ENCODE measurements around the gene GOLGA6L10. TPM values are rescaled to one million over a fixed set of nuclear protein-coding genes. Genes with fewer than 3 reads are reported as not detected.
"Not testable (repeated sequence)": the region's sequence is repeated elsewhere in the genome, so short reads cannot be mapped to it uniquely, and the experiment has no call there.

Gene GOLGA6L10
- total and polyA plus RNA-seq, 2 experiments from 2014 or later, result 0.07 to 0.23 TPM

DNA sequence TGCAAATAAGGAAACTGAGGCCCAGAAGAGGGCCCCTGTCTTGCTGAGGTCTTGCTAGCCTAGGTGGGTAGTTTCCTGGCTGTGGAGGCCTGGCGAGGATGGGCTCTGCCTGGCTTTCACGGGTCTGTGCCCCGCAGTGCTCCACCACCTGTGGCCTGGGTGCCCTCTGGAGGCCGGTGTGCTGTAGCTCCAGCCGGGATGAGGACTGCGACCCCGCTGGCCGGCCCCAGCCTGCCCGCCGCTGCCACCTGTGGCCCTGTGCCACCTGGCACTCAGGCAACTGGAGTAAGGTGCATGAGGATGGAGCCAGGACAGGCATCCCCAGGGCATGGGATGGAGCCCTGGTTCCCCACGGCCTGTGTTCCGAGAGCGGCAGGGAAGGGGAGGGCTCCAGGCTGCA is 20.2 kb downstream of the GOLGA6L10 start:
- H3K27ac ChIP-seq (ENCODE audit: low read depth); H3K27me3 ChIP-seq (ENCODE audit: insufficient read depth); H3K36me3 Mint-ChIP-seq (ENCODE audit: low read depth); H3K79me2 ChIP-seq (replicated peaks; ENCODE audit: insufficient read depth); H3K4me3 Mint-ChIP-seq; DNase-seq (ENCODE audit: low spot score); H3K36me3 ChIP-seq (ENCODE audit: insufficient read depth); H3K9me3 Mint-ChIP-seq; H3K4me2 ChIP-seq; H3K27ac Mint-ChIP-seq; H3K4me1 Mint-ChIP-seq; H4K20me1 ChIP-seq (replicated peaks; ENCODE audit: insufficient read depth); H3K4me3 ChIP-seq; H3K4me1 ChIP-seq (ENCODE audit: insufficient read depth); H3K9me2 ChIP-seq (ENCODE audit: insufficient read depth); H3K27me3 Mint-ChIP-seq (ENCODE audit: insufficient read depth, low read depth, poor library complexity); H2AFZ ChIP-seq; H3F3A ChIP-seq (replicated peaks; ENCODE audit: low read depth): not testable (repeated sequence)
- peak in 1 of 2 experiments; percentile 40; a peak in 2 of 4 replicates for TF ChIP-seq CTCF (conservative IDR thresholded peaks at IDR 0.05; ENCODE audit: low read depth in 2 of 2)
- ATAC-seq, result peak; percentile 61

DNA sequence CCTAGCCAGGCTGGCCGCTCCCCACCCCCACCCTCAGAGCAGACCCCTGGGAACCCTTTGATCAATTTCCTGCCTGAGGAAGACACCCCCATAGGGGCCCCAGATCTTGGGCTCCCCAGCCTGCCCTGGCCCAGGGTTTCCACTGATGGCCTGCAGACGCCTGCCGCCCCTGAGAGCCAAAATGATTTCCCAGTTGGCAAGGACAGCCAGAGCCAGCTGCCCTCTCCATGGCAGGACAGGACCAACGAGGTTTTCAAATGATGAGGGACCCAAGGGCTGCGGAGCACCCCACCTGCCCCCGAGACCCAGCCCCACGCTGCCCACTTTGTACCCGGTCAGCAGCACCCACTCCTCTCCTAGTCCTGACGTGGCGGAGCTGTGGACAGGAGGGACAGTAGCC is 21.9 kb downstream of the GOLGA6L10 start:
- H3K4me3 Mint-ChIP-seq, H3K4me1 Mint-ChIP-seq: not testable (repeated sequence)

GRCh38 chr15:82326896-82327295 is 22.4 kb downstream of the GOLGA6L10 start:
- not testable (repeated sequence) for ATAC-seq; H3K79me2 ChIP-seq (replicated peaks; ENCODE audit: insufficient read depth); H3K27ac Mint-ChIP-seq; H3K4me1 Mint-ChIP-seq; H2AFZ ChIP-seq; H3K27me3 ChIP-seq (ENCODE audit: insufficient read depth); H3K27ac ChIP-seq (ENCODE audit: low read depth); H3K4me3 ChIP-seq; H3K27me3 Mint-ChIP-seq (ENCODE audit: insufficient read depth, low read depth, poor library complexity); H4K20me1 ChIP-seq (replicated peaks; ENCODE audit: insufficient read depth); DNase-seq (ENCODE audit: low spot score); H3K9me3 Mint-ChIP-seq; H3F3A ChIP-seq (replicated peaks; ENCODE audit: low read depth); H3K9me2 ChIP-seq (ENCODE audit: insufficient read depth); H3K36me3 Mint-ChIP-seq (ENCODE audit: low read depth); H3K4me2 ChIP-seq; H3K36me3 ChIP-seq (ENCODE audit: insufficient read depth); H3K4me1 ChIP-seq (ENCODE audit: insufficient read depth); H3K4me3 Mint-ChIP-seq

More for the DNA sequence above, 21.9 kb downstream of the GOLGA6L10 start:
- H3K27ac ChIP-seq (ENCODE audit: low read depth); H3K36me3 Mint-ChIP-seq (ENCODE audit: low read depth); H3K36me3 ChIP-seq (ENCODE audit: insufficient read depth); H3K27ac Mint-ChIP-seq; H3K27me3 Mint-ChIP-seq (ENCODE audit: insufficient read depth, low read depth, poor library complexity); H2AFZ ChIP-seq; H3K4me3 ChIP-seq; H3K4me1 ChIP-seq (ENCODE audit: insufficient read depth); H3K9me2 ChIP-seq (ENCODE audit: insufficient read depth); H3K27me3 ChIP-seq (ENCODE audit: insufficient read depth); H3F3A ChIP-seq (replicated peaks; ENCODE audit: low read depth); H4K20me1 ChIP-seq (replicated peaks; ENCODE audit: insufficient read depth); H3K9me3 Mint-ChIP-seq; H3K4me2 ChIP-seq; H3K79me2 ChIP-seq (replicated peaks; ENCODE audit: insufficient read depth); DNase-seq (ENCODE audit: low spot score); ATAC-seq: not testable (repeated sequence)

GRCh38 chr15:82325646-82326045 is 23.6 kb downstream of the GOLGA6L10 start:
- H3K36me3 Mint-ChIP-seq (ENCODE audit: low read depth); H3K4me3 ChIP-seq; H3K27ac Mint-ChIP-seq; H3K4me1 Mint-ChIP-seq; H3K27ac ChIP-seq (ENCODE audit: low read depth); ATAC-seq; H3F3A ChIP-seq (replicated peaks; ENCODE audit: low read depth); H3K4me2 ChIP-seq; H2AFZ ChIP-seq; DNase-seq (ENCODE audit: low spot score); H3K9me2 ChIP-seq (ENCODE audit: insufficient read depth); H3K36me3 ChIP-seq (ENCODE audit: insufficient read depth); H4K20me1 ChIP-seq (replicated peaks; ENCODE audit: insufficient read depth); H3K27me3 ChIP-seq (ENCODE audit: insufficient read depth); H3K4me1 ChIP-seq (ENCODE audit: insufficient read depth); H3K27me3 Mint-ChIP-seq (ENCODE audit: insufficient read depth, low read depth, poor library complexity); H3K79me2 ChIP-seq (replicated peaks; ENCODE audit: insufficient read depth); H3K4me3 Mint-ChIP-seq; H3K9me3 Mint-ChIP-seq: not testable (repeated sequence)

GRCh38 chr15:82324831-82325230 is 24.4 kb downstream of the GOLGA6L10 start:
- H3K4me2 ChIP-seq, result not testable (repeated sequence)

GRCh38 chr15:82322488-82322887 is 26.8 kb downstream of the GOLGA6L10 start:
- H3K9me2 ChIP-seq (ENCODE audit: insufficient read depth); H3K4me3 ChIP-seq; H3K4me1 Mint-ChIP-seq; H4K20me1 ChIP-seq (replicated peaks; ENCODE audit: insufficient read depth); H3K4me3 Mint-ChIP-seq; H3K27ac ChIP-seq (ENCODE audit: low read depth); H3K27me3 ChIP-seq (ENCODE audit: insufficient read depth); H3K36me3 ChIP-seq (ENCODE audit: insufficient read depth); ATAC-seq; H3K4me1 ChIP-seq (ENCODE audit: insufficient read depth); H3K27ac Mint-ChIP-seq; H3K36me3 Mint-ChIP-seq (ENCODE audit: low read depth); H3K9me3 Mint-ChIP-seq; H3K79me2 ChIP-seq (replicated peaks; ENCODE audit: insufficient read depth); H3F3A ChIP-seq (replicated peaks; ENCODE audit: low read depth); H3K4me2 ChIP-seq; DNase-seq (ENCODE audit: low spot score); H2AFZ ChIP-seq; H3K27me3 Mint-ChIP-seq (ENCODE audit: insufficient read depth, low read depth, poor library complexity): not testable (repeated sequence)

More at GRCh38 chr15:82324831-82325230, 24.4 kb downstream of the GOLGA6L10 start:
- not testable (repeated sequence) for H4K20me1 ChIP-seq (replicated peaks; ENCODE audit: insufficient read depth); H3F3A ChIP-seq (replicated peaks; ENCODE audit: low read depth); H3K9me3 Mint-ChIP-seq; H3K36me3 Mint-ChIP-seq (ENCODE audit: low read depth); H3K4me1 Mint-ChIP-seq; ATAC-seq; H3K27ac Mint-ChIP-seq; H3K27me3 Mint-ChIP-seq (ENCODE audit: insufficient read depth, low read depth, poor library complexity); H3K4me3 ChIP-seq; H3K9me2 ChIP-seq (ENCODE audit: insufficient read depth); H3K36me3 ChIP-seq (ENCODE audit: insufficient read depth); H2AFZ ChIP-seq; H3K4me1 ChIP-seq (ENCODE audit: insufficient read depth); H3K4me3 Mint-ChIP-seq; H3K79me2 ChIP-seq (replicated peaks; ENCODE audit: insufficient read depth); H3K27me3 ChIP-seq (ENCODE audit: insufficient read depth); H3K27ac ChIP-seq (ENCODE audit: low read depth); DNase-seq (ENCODE audit: low spot score)

All from GM23338 (cell line).